Measurements from ENCODE around the gene BCL2L13. TPM values are rescaled to one million over a fixed set of nuclear protein-coding genes. Genes with fewer than 3 reads are reported as not detected.

The BCL2L13 gene
- total and polyA plus RNA-seq, 2 experiments from 2014 or later = 34.4 to 38.6 TPM

GRCh38 chr22:17767233-17768065 is 128.9 kb downstream of the BCL2L13 start:
- DNase-seq (ENCODE audit: low spot score) = no peak
- Histone ChIP-seq H2AFZ (no peak overlapping the region), H3K4me3 (no peak overlapping the region), H3K9me3 (ENCODE audit: low read depth) (no peaks in the 10 kb centered on the region), H3K4me2 (no peak overlapping the region), H3K9me2 (replicated peaks; ENCODE audit: insufficient read depth) (no peaks in the 10 kb centered on the region), H4K20me1 (ENCODE audit: insufficient read depth, poor library complexity, severe bottlenecking) (no peaks in the 10 kb centered on the region), H3K79me2 (peaks cover 72% of the 10 kb centered on the region), H3K36me3 (replicated peaks; ENCODE audit: insufficient read depth, low read depth) (no peaks in the 10 kb centered on the region), H3K27ac (no peak overlapping the region), H3K27me3 (no peaks in the 10 kb centered on the region), H3K4me1 (ENCODE audit: insufficient read depth) (no peaks in the 10 kb centered on the region)
- 92% methylated on average over 14 of the region's 14 CpGs for WGBS (ENCODE audit: low lambda C conversion rate, missing lambda C conversion rate)
- TF ChIP-seq CTCF (IDR thresholded peaks at IDR 0.05; ENCODE audit: poor library complexity) = no peak
- no peak for TF ChIP-seq EZH2 (IDR thresholded peaks at IDR 0.05; ENCODE audit: borderline replicate concordance)
- TF ChIP-seq EZH2phosphoT487 (IDR thresholded peaks at IDR 0.05; ENCODE audit: low read depth, severe bottlenecking, unreplicated experiment) = no peak

- Histone ChIP-seq H3K9me2 (replicated peaks; ENCODE audit: insufficient read depth) (no peaks in the 10 kb centered on the region), H3K27me3 (no peaks in the 10 kb centered on the region), H3K27ac (no peak overlapping the region), H2AFZ (no peak overlapping the region), H3K79me2 (peaks cover 67% of the 10 kb centered on the region), H4K20me1 (ENCODE audit: insufficient read depth, poor library complexity, severe bottlenecking) (no peaks in the 10 kb centered on the region), H3K9me3 (ENCODE audit: low read depth) (no peaks in the 10 kb centered on the region), H3K4me3 (no peak overlapping the region), H3K36me3 (replicated peaks; ENCODE audit: insufficient read depth, low read depth) (no peaks in the 10 kb centered on the region), H3K4me1 (ENCODE audit: insufficient read depth) (peaks cover 11% of the 10 kb centered on the region), H3K4me2 (no peak overlapping the region)
- no peak for DNase-seq (ENCODE audit: low spot score)
- WGBS (ENCODE audit: low lambda C conversion rate, missing lambda C conversion rate) = 95% methylated on average over 14 of the region's 14 CpGs
- TF ChIP-seq CTCF (IDR thresholded peaks at IDR 0.05; ENCODE audit: poor library complexity) = no peak
- TF ChIP-seq EZH2phosphoT487 (IDR thresholded peaks at IDR 0.05; ENCODE audit: low read depth, severe bottlenecking, unreplicated experiment) = no peak
- TF ChIP-seq EZH2 (IDR thresholded peaks at IDR 0.05; ENCODE audit: borderline replicate concordance) = no peak
These were observed 130.6 kb downstream of the BCL2L13 start for GRCh38 chr22:17769013-17769715.

GRCh38 chr22:17769716-17770082 is 131.1 kb downstream of the BCL2L13 start:
- H3K9me2 ChIP-seq (replicated peaks; ENCODE audit: insufficient read depth) = no peaks in the 10 kb centered on the region
- no peak overlapping the region for H3K4me3 ChIP-seq
- H3K36me3 ChIP-seq (replicated peaks; ENCODE audit: insufficient read depth, low read depth) = no peaks in the 10 kb centered on the region
- H4K20me1 ChIP-seq (ENCODE audit: insufficient read depth, poor library complexity, severe bottlenecking) = no peaks in the 10 kb centered on the region
- no peak overlapping the region for H2AFZ ChIP-seq
- no peaks in the 10 kb centered on the region for H3K27me3 ChIP-seq
- H3K79me2 ChIP-seq = peaks cover 65% of the 10 kb centered on the region
- 97% methylated on average over 7 of the region's 9 CpGs for WGBS (ENCODE audit: low lambda C conversion rate, missing lambda C conversion rate)
- no peak overlapping the region for H3K27ac ChIP-seq
- TF ChIP-seq CTCF (IDR thresholded peaks at IDR 0.05; ENCODE audit: poor library complexity) = no peak
- no peak for TF ChIP-seq EZH2phosphoT487 (IDR thresholded peaks at IDR 0.05; ENCODE audit: low read depth, severe bottlenecking, unreplicated experiment)
- TF ChIP-seq EZH2 (IDR thresholded peaks at IDR 0.05; ENCODE audit: borderline replicate concordance) = no peak
- no peak for DNase-seq (ENCODE audit: low spot score)
- H3K9me3 ChIP-seq (ENCODE audit: low read depth) = no peaks in the 10 kb centered on the region
- H3K4me1 ChIP-seq (ENCODE audit: insufficient read depth) = peaks cover 11% of the 10 kb centered on the region
- no peak overlapping the region for H3K4me2 ChIP-seq

Measured in hepatocyte (in vitro differentiated cells).